ENCODE measurements around the gene AMOTL1.
"Not testable (repeated sequence)": the region's sequence is repeated elsewhere in the genome, so short reads cannot be mapped to it uniquely, and the experiment has no call there.

AMOTL1 gene

GRCh38 chr11:94773842-94774241, 5.7 kb downstream of the AMOTL1 start:
- DNase-seq = no peak

GRCh38 chr11:94774345-94774744, 6.2 kb downstream of the AMOTL1 start:
- no peak for DNase-seq

DNA sequence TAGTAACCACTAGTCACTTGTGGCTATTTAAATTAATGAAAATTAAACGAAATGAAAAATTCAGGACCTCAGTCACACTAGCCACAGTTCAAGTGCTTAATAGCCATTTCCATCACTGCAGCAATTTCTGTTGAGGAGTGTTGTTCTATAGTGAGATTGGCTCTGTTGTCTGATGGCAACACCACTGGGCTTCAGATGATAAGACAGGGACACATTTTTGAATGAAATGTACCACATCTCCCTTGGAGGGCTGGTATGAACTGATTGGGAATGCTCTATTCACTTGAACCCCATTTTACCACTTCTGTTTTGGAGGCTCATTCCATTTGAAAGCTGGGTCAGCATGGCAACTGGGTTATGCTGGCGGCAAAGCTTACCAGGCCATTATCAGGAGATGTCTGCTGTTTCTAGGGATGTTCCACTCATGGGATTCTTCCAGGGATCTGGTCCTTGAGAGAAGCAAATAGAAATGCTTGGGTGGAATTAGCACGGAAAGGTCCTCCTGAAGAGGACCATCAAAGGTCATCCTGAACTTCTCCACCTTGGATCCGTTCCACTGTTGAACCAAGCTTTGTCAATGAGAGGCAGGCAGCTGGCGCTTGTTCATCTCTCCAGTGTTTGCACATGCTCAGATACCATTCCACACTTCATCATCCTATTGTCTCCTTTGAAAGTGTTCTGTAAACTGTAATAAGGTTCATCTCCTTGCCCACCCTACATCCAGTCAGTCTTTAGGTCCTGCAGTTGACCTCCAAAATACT, 7.6 kb downstream of the AMOTL1 start:
- no peak for DNase-seq

- DNase-seq = no peak
Measured at GRCh38 chr11:94776351-94777321, 8.5 kb downstream of the AMOTL1 start.

DNA sequence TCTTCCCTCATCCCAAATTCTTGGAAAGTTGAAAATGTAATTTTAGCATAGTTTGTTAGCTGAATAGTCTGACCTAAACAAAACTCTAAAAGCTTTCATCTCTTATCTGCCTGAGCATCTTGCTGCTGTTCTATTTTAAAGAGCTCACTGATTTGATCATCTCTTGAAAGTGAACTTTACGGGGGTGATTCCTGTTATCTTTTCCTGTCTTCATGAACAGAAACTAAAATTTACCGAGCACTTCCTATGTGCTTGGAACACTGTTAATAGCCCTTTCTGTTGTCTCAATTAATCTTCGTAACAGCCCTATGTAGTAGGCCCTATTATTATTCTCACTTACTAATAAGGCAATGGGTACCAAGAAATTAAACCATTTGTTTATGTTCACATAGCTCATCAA, 12.3 kb downstream of the AMOTL1 start:
- no peak for DNase-seq

- no peak for DNase-seq
Measured at GRCh38 chr11:94781837-94782236, 13.7 kb downstream of the AMOTL1 start.

- no peak for DNase-seq
Measured at GRCh38 chr11:94782446-94782845, 14.3 kb downstream of the AMOTL1 start.

DNA sequence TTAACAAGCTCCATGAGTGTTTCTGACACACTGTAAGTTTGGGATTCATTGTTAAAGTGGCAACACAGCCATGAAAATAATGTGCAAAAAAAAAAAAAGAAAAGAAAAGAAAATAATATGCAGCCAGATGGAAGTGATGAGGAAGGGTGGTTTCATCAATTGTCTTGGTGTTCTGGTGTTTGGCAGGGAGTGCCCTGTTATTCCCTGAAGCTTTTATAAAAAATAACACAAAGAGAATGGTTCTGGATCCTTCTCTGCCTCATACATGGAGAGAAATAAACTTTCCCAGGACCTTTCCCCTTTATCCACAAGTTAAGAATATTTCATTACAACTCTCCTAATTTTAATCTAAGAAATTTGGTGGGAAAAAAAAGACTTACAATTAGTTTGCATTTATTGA, 16.7 kb downstream of the AMOTL1 start:
- DNase-seq = no peak

DNA sequence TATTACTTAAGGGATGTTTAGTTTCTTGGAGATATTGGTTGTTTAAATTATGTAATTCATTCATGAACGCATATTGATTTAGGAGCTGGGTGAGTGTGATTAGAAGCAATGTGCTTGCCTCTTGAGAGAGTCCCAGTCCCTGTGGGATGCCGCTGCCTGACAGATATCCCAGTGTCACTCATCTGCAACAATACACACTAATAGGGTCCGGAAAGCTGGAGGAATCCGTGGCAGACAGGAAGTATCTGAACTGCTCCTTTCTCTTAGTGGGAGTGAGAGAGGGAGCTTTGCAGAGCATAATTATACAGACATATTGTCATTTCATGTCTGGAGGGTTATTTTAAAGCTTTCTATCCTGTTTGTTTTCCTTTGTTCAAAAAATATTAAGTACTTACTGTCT, 17.4 kb downstream of the AMOTL1 start:
- DNase-seq = no peak

DNA sequence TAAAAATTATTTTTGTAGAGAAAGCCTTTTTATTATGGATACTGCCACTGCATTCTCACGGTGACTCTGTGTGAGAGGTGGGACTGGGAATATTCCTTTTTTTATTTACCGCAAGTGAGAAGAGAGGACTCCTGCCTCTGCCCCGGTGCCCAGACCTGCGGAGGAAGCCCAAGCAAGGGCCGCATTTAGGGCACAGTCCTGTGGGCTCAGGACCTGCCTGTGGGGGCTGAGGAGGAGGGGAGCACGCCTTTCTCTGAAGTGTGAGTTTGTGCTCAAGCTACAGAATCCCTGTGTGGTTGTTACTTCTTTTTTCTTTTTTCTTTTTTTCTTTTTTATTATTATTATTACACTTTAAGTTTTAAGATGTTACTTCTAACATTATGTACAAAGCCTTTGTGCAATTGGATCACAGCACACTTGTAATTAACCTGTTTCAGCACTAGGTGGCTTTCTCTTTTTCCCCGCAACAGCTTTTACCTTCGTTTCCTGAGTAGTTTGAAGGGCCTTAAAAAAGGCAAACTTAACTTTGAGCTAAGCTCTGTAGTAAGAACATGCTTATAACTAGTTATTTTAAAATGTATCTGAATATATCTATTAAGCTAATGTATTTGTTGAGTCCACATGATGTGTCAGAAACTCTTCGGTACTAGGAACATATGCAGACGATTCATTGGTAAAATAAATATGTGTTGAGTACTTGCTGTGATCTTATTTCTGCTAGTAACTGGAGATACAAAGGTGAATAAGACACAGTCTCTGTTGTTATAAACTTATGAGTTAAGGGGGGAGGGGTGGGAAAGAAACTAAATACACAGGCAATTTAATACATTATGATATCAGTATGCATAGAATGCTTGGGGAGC, 18.3 kb downstream of the AMOTL1 start:
- no peak for DNase-seq

DNA sequence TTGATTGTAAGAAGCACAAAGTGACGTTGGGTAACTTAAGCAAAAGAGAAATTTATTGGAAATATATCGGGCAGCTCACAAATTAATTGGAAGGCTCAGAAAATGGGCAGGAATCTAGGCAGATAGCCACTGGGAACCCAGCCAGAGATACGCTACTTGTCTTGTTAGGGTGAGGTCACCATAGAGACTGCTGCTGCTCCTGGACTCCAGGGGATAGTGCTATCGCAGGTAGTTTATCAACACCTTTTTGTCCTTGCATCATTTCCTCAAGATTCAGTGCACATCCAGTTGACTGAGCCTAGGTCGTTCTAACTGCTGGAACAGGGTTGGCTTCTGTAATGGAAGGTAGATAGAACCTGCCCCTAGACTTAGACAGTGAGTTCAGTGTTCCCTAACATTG, 19.6 kb downstream of the AMOTL1 start:
- no peak for DNase-seq

- no peak for DNase-seq
Measured at GRCh38 chr11:94788396-94788795, 20.2 kb downstream of the AMOTL1 start.

DNA sequence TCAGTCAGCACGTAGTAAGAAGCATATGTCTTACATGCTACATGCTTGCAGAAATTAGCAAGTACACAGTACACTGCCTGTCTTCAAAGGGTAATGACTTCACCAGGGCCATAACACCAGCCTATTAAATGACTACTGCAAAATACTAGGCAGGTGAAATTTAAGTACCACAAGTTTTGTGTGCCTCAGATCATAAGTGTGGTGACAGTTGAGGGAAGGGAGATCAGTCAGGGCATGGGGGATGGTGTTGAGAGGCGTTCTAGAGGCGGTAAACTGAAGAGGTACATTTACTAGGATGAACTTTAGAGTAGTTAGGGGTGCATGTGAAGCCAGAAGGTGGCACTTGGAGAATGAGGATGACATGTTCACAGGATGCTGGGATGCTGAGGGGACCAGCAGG, 22.0 kb downstream of the AMOTL1 start:
- no peak for DNase-seq

DNA sequence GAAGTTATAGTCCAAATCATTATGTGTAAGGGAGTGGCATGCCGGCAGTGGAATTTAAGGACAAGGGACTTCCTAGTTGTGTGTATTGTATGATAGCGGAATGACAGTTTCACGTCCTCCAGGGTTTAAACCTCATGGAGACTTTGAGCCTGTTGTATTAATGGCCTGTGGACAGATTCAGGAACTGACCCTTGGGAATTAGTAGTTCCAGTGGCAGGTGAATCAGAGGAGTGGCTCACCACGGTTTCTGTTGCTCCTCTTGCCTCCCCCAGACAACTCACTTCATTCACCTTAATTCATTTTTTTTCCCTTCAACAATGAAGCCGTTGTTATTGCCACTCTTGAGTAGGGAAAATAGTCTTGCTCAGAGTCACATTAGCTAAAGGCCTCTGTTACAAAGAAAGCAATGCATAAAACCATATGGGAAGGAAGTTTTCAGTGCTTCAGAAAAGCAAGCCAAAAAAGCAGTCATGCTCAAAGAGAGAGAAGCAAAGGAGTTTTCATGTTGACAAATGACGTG, 22.6 kb downstream of the AMOTL1 start:
- DNase-seq = no peak

GRCh38 chr11:94791216-94791889, 23.2 kb downstream of the AMOTL1 start:
- no peak for DNase-seq

DNA sequence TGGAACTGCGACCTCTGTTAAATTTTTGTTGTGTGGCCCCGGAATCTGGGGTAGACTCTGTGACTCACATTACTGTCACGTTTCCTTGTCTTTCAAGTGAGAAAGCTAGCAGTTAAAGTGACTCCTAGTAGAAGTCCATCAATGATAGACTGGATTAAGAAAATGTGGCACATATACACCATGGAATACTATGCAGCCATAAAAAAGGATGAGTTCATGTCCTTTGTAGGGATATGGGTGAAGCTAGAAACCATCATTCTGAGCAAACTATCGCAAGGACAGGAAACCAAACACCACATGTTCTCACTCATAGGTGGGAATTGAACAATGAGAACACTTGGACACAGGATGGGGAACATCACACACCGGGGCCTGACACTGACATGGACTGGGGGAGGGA, 23.8 kb downstream of the AMOTL1 start:
- not testable (repeated sequence) for DNase-seq

DNA sequence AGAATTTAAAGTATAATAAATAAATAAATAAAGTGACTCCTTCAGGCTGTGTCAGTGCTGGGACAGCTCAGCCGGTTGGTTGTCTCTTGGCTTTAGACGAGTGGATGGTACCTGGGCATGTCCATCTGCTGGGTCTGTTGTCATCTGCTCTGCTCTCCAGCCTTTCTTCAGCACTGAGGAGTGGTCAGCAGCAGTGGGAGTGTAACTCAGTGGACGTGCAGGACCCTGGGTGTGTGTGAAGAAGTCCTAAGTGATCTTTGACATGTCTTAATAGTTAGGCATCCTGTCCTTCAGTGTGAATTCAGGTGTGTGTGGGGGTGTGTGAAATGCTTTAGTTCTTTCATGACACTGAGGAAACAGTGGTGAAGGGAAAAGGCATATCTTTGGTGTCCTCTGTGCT, 24.3 kb downstream of the AMOTL1 start:
- DNase-seq = no peak

GRCh38 chr11:94793002-94793401, 24.8 kb downstream of the AMOTL1 start:
- no peak for DNase-seq

GRCh38 chr11:94793822-94794221, 25.7 kb downstream of the AMOTL1 start:
- no peak for DNase-seq

- DNase-seq = no peak
Measured at GRCh38 chr11:94794287-94795168, 26.4 kb downstream of the AMOTL1 start.
